Neuronal stem cell (in vitro differentiated cells): ENCODE data around the gene SEMA3D.

Source experiments
- DNase-seq: peaks from one replicate; pipeline ENCODE4 v3.0.0-alpha.2; 2013; ENCODE audit warnings: low spot score
- H2AFZ ChIP-seq: one replicate; pipeline ENCODE4 v1.6.1; 2013; ENCODE audit warnings: mild to moderate bottlenecking, low read length, inconsistent platforms
- H2AK5ac ChIP-seq: 2 replicates; pipeline ENCODE4 v1.6.1; 2013; ENCODE audit warnings: low read depth, mild to moderate bottlenecking, inconsistent platforms, low read length, moderate library complexity, mixed read lengths
- H2BK120ac ChIP-seq: 2 replicates; pipeline ENCODE4 v1.6.1; 2013; ENCODE audit warnings: low read depth, mild to moderate bottlenecking, inconsistent platforms, low read length, moderate library complexity, mixed read lengths
- H2BK12ac ChIP-seq: one replicate; pipeline ENCODE4 v1.6.1; 2013; ENCODE audit warnings: low read length, inconsistent platforms
- H2BK15ac ChIP-seq: 2 replicates; pipeline ENCODE4 v1.6.1; 2013; ENCODE audit warnings: mild to moderate bottlenecking, low read length, inconsistent platforms, mixed read lengths
- H2BK5ac ChIP-seq: one replicate; pipeline ENCODE4 v1.6.1; 2013; ENCODE audit warnings: inconsistent platforms, mild to moderate bottlenecking, low read length, moderate library complexity
- H3K14ac ChIP-seq: one replicate; pipeline ENCODE4 v1.6.1; 2013; ENCODE audit warnings: low read length, inconsistent platforms
- H3K18ac ChIP-seq: 2 replicates; pipeline ENCODE4 v1.6.1; 2013; ENCODE audit warnings: low read length, inconsistent platforms
- H3K23ac ChIP-seq: 2 replicates; pipeline ENCODE4 v1.6.1; 2013; ENCODE audit warnings: low read depth, mild to moderate bottlenecking, mixed read lengths, low read length, inconsistent platforms; ENCODE audit not compliant: poor library complexity
- H3K27ac ChIP-seq: replicated peaks from 3 replicates; pipeline ENCODE4 v1.5.1; 2013; ENCODE audit warnings: low read length, inconsistent platforms
- H3K27me3 ChIP-seq, 3 experiments: 2 replicates each; pipeline ENCODE4 v1.6.1; 2013; ENCODE audit warnings: low read length in 3 of 3, mild to moderate bottlenecking in 2 of 3, inconsistent platforms in 1 of 3, low read depth in 1 of 3, mixed read lengths in 1 of 3, moderate library complexity in 1 of 3; ENCODE audit not compliant: control insufficient read depth in 3 of 3, insufficient read depth in 3 of 3
- H3K36me3 ChIP-seq, 2 donors: replicated peaks in 1 of 2; 2 replicates each; pipeline ENCODE4 v1.6.1; 2013; ENCODE audit warnings: low read length in 2 of 2; ENCODE audit not compliant: control insufficient read depth in 2 of 2, insufficient read depth in 2 of 2
- H3K4ac ChIP-seq: 2 replicates; pipeline ENCODE4 v1.6.1; 2013; ENCODE audit warnings: inconsistent platforms, mild to moderate bottlenecking, low read length, moderate library complexity
- H3K4me1 ChIP-seq, 2 donors: 1 replicate in 1 of 2; 2 replicates in 1 of 2; pipeline ENCODE4 v1.6.1; 2013; ENCODE audit warnings: low read length in 2 of 2, low read depth in 1 of 2; ENCODE audit not compliant: control insufficient read depth in 2 of 2, insufficient read depth in 1 of 2
- H3K4me2 ChIP-seq: one replicate; pipeline ENCODE4 v1.6.1; 2013; ENCODE audit warnings: mild to moderate bottlenecking, low read length, inconsistent platforms; ENCODE audit not compliant: insufficient read depth, poor library complexity, severe bottlenecking
- H3K4me3 ChIP-seq, 2 donors: 2 replicates each; pipeline ENCODE4 v1.5.1; 2013; ENCODE audit warnings: low read length in 2 of 2, mild to moderate bottlenecking in 2 of 2, inconsistent platforms in 1 of 2, moderate library complexity in 1 of 2
- H3K79me1 ChIP-seq: one replicate; pipeline ENCODE4 v1.6.1; 2013; ENCODE audit warnings: low read depth, mild to moderate bottlenecking, inconsistent platforms, low read length, moderate library complexity
- H3K9ac ChIP-seq: one replicate; pipeline ENCODE4 v1.6.1; 2013; ENCODE audit warnings: mild to moderate bottlenecking, low read depth, low read length, inconsistent platforms; ENCODE audit not compliant: poor library complexity
- H3K9me3 ChIP-seq, 2 donors: replicated peaks in 1 of 2; 2 replicates each; pipeline versions ENCODE3 to v1.6.1; 2013; ENCODE audit warnings: low read length in 2 of 2, mild to moderate bottlenecking in 2 of 2, inconsistent platforms in 1 of 2, low read depth in 1 of 2, mixed read lengths in 1 of 2, moderate library complexity in 1 of 2; ENCODE audit not compliant: control insufficient read depth in 2 of 2, insufficient read depth in 1 of 2
- H4K8ac ChIP-seq: one replicate; pipeline ENCODE4 v1.6.1; 2013; ENCODE audit warnings: low read depth, mild to moderate bottlenecking, inconsistent platforms, low read length, moderate library complexity
- H4K91ac ChIP-seq: one replicate; pipeline ENCODE4 v1.6.1; 2013; ENCODE audit warnings: low read length, low read depth, mild to moderate bottlenecking, inconsistent platforms; ENCODE audit not compliant: poor library complexity
- WGBS, 2 donors: extraction: QIAGEN DNeasy Blood & Tissue Kit; methylation state at CpG; one replicate each; pipeline ENCODE4 v1.1.7; 2013; ENCODE audit warnings: missing lambda C conversion rate in 2 of 2, mixed read lengths in 1 of 2; ENCODE audit not compliant: insufficient read length in 2 of 2, insufficient replicate concordance in 1 of 2; ENCODE audit errors: extremely low coverage in 2 of 2; 5-methylcytosine and 5-hydroxymethylcytosine counted together

The SEMA3D gene

DNA sequence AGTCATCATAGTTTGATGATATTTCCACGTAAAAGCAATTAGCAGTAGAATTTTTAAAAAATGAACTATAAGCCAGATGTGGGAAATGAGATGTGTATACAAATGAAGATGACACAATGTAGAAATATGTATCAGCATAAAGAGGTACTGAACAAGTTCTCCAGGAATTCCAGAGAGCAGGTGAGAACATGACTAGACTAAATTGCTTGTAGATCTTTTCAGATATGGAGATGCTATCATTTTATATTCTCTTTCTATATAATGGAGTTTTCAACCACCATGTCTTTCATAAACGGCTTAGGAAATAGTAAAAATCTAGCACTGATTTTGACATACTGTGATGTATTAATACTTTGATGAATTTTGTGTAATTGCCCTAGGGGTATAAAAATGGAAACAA is 130.9 kb downstream of the SEMA3D start:
- Histone ChIP-seq H4K91ac (no peak overlapping the region), H3K4me2 (no peak overlapping the region), H3K23ac (no peak overlapping the region), H2BK12ac (no peak overlapping the region), H3K4ac (no peak overlapping the region), H3K79me1 (no peaks in the 10 kb centered on the region), H3K14ac (no peak overlapping the region), H3K27ac (no peak overlapping the region), H2BK120ac (no peak overlapping the region), H3K9ac (no peak overlapping the region), H3K4me1 (peaks cover 0 to 18% of the 10 kb centered on the region in 2 donors), H3K36me3 (no peaks in the 10 kb centered on the region), H3K27me3 (no peaks in the 10 kb centered on the region), H2BK15ac (no peak overlapping the region), H3K4me3 (no peak overlapping the region), H2AFZ (no peak overlapping the region), H3K9me3 (no peaks in the 10 kb centered on the region), H2BK5ac (no peak overlapping the region), H4K8ac (no peak overlapping the region), H3K18ac (no peak overlapping the region), H2AK5ac (no peak overlapping the region)
- WGBS, 2 donors: no CpG with 5 or more reads among the region's 2 CpGs
- no peak for DNase-seq

GRCh38 chr7:85055196-85055595 is 131.7 kb downstream of the SEMA3D start:
- Histone ChIP-seq H3K27me3 (no peaks in the 10 kb centered on the region), H3K9me3 (no peaks in the 10 kb centered on the region), H3K4me3 (no peak overlapping the region), H3K14ac (no peak overlapping the region), H3K27ac (no peak overlapping the region), H3K4me2 (no peak overlapping the region), H2AFZ (no peak overlapping the region), H3K9ac (no peak overlapping the region), H3K18ac (no peak overlapping the region), H3K4ac (no peak overlapping the region), H2BK12ac (no peak overlapping the region), H4K8ac (no peak overlapping the region), H4K91ac (no peak overlapping the region), H3K79me1 (no peaks in the 10 kb centered on the region), H2AK5ac (no peak overlapping the region), H3K23ac (no peak overlapping the region), H3K36me3 (no peaks in the 10 kb centered on the region), H2BK15ac (no peak overlapping the region), H2BK120ac (no peak overlapping the region), H3K4me1 (peaks cover 0 to 18% of the 10 kb centered on the region in 2 donors), H2BK5ac (no peak overlapping the region)
- DNase-seq: no peak
- no CpG with 5 or more reads among the region's 2 CpGs for WGBS, 2 donors

DNA sequence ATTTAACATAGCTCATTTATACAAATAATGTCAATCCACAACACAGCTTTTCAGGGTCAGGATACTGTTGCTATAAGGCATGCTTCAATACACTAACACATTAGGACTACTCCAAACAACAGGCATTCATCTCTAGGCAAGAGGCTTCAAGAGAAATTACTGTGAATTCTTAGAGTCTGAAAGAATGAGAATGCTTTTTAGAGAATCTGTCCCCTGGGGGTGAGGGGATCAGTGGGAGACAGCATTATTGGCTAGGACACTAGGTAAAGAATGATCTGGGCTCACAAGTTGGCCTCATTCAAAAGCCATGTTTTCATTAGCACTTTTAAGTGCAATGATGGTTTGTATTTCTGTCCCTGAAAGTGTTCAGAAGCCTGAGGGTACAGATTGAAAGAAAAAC is 132.6 kb downstream of the SEMA3D start:
- no peaks in the 10 kb centered on the region for H3K79me1 ChIP-seq
- H2BK120ac ChIP-seq: no peak overlapping the region
- no peaks in the 10 kb centered on the region for H3K9me3 ChIP-seq
- H3K9ac ChIP-seq: no peak overlapping the region
- H3K14ac ChIP-seq: no peak overlapping the region
- no peaks in the 10 kb centered on the region for H3K27me3 ChIP-seq
- H3K23ac ChIP-seq: no peak overlapping the region
- peak; percentile 57 for DNase-seq
- no peak overlapping the region for H2BK15ac ChIP-seq
- H2BK12ac ChIP-seq: no peak overlapping the region
- H2AFZ ChIP-seq: peak overlapping the region; percentile 12
- peaks cover 0 to 21% of the 10 kb centered on the region in 2 donors for H3K4me1 ChIP-seq
- no peak overlapping the region for H3K4me3 ChIP-seq
- H3K4ac ChIP-seq: no peak overlapping the region
- H2BK5ac ChIP-seq: no peak overlapping the region
- no peaks in the 10 kb centered on the region for H3K36me3 ChIP-seq
- H4K91ac ChIP-seq: no peak overlapping the region
- no peak overlapping the region for H3K4me2 ChIP-seq
- H3K18ac ChIP-seq: no peak overlapping the region
- H2AK5ac ChIP-seq: no peak overlapping the region
- no peak overlapping the region for H4K8ac ChIP-seq
- H3K27ac ChIP-seq: no peak overlapping the region

GRCh38 chr7:85052894-85053293 is 134.0 kb downstream of the SEMA3D start:
- Histone ChIP-seq H3K4me1 (peaks cover 0 to 21% of the 10 kb centered on the region in 2 donors), H3K18ac (no peak overlapping the region), H2AK5ac (no peak overlapping the region), H2BK15ac (no peak overlapping the region), H3K4me3 (no peak overlapping the region), H3K79me1 (no peaks in the 10 kb centered on the region), H4K91ac (no peak overlapping the region), H3K27me3 (no peaks in the 10 kb centered on the region), H3K14ac (no peak overlapping the region), H2BK5ac (no peak overlapping the region), H2BK120ac (no peak overlapping the region), H3K4ac (no peak overlapping the region), H3K36me3 (no peaks in the 10 kb centered on the region), H3K23ac (no peak overlapping the region), H2AFZ (no peak overlapping the region), H2BK12ac (no peak overlapping the region), H3K9ac (no peak overlapping the region), H3K4me2 (no peak overlapping the region), H3K9me3 (no peaks in the 10 kb centered on the region), H3K27ac (no peak overlapping the region), H4K8ac (no peak overlapping the region)
- DNase-seq: no peak
- no CpG with 5 or more reads among the region's 1 CpG for WGBS, 2 donors
